ENCODE data around the gene PCDH15. TPM values are rescaled to one million over a fixed set of nuclear protein-coding genes. Genes with fewer than 3 reads are reported as not detected.

The PCDH15 gene
- total RNA-seq, 1 experiment from 2014 or later = 0.59 TPM

DNA sequence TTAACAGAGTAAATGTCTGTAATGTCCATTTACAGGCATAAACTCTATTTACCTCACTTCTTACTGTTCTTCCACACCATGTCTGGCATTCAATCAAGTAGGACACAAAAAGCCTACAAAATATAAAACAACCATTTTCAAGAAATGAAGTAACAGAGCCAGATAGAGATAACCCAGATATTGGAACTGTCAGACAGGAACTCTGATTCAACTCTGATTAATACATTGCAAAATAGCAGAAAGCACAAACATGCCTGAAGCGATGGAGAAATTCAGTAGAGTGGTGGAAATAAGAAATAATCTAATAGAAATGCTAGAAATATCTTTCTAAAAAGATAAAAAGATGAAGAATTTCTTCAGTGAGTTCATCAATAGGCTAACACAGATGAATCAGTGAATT, 964.4 kb downstream of the PCDH15 start (continued):
- TF ChIP-seq, protein P1, sequence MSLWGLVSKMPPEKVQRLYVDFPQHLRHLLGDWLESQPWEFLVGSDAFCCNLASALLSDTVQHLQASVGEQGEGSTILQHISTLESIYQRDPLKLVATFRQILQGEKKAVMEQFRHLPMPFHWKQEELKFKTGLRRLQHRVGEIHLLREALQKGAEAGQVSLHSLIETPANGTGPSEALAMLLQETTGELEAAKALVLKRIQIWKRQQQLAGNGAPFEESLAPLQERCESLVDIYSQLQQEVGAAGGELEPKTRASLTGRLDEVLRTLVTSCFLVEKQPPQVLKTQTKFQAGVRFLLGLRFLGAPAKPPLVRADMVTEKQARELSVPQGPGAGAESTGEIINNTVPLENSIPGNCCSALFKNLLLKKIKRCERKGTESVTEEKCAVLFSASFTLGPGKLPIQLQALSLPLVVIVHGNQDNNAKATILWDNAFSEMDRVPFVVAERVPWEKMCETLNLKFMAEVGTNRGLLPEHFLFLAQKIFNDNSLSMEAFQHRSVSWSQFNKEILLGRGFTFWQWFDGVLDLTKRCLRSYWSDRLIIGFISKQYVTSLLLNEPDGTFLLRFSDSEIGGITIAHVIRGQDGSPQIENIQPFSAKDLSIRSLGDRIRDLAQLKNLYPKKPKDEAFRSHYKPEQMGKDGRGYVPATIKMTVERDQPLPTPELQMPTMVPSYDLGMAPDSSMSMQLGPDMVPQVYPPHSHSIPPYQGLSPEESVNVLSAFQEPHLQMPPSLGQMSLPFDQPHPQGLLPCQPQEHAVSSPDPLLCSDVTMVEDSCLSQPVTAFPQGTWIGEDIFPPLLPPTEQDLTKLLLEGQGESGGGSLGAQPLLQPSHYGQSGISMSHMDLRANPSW (CRISPR knock-in tag; conservative IDR thresholded peaks at IDR 0.05; ENCODE audit: low read depth) = no peak
- TF ChIP-seq USF2 (CRISPR knock-in tag; IDR thresholded peaks at IDR 0.05) (no peak), ZNF317 (CRISPR knock-in tag; IDR thresholded peaks at IDR 0.05; ENCODE audit: borderline replicate concordance, low read depth) (no peak), ZNF425 (CRISPR knock-in tag; conservative IDR thresholded peaks at IDR 0.05) (no peak)
- TF ChIP-seq, protein P2, sequence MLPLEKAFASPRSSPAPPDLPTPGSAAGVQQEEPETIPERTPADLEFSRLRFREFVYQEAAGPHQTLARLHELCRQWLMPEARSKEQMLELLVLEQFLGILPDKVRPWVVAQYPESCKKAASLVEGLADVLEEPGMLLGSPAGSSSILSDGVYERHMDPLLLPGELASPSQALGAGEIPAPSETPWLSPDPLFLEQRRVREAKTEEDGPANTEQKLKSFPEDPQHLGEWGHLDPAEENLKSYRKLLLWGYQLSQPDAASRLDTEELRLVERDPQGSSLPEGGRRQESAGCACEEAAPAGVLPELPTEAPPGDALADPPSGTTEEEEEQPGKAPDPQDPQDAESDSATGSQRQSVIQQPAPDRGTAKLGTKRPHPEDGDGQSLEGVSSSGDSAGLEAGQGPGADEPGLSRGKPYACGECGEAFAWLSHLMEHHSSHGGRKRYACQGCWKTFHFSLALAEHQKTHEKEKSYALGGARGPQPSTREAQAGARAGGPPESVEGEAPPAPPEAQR (CRISPR knock-in tag; IDR thresholded peaks at IDR 0.05) = no peak
- TF ChIP-seq, protein P3, sequence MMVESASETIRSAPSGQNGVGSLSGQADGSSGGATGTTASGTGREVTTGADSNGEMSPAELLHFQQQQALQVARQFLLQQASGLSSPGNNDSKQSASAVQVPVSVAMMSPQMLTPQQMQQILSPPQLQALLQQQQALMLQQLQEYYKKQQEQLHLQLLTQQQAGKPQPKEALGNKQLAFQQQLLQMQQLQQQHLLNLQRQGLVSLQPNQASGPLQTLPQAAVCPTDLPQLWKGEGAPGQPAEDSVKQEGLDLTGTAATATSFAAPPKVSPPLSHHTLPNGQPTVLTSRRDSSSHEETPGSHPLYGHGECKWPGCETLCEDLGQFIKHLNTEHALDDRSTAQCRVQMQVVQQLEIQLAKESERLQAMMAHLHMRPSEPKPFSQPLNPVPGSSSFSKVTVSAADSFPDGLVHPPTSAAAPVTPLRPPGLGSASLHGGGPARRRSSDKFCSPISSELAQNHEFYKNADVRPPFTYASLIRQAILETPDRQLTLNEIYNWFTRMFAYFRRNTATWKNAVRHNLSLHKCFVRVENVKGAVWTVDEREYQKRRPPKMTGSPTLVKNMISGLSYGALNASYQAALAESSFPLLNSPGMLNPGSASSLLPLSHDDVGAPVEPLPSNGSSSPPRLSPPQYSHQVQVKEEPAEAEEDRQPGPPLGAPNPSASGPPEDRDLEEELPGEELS (CRISPR knock-in tag; IDR thresholded peaks at IDR 0.05) = no peak

DNA sequence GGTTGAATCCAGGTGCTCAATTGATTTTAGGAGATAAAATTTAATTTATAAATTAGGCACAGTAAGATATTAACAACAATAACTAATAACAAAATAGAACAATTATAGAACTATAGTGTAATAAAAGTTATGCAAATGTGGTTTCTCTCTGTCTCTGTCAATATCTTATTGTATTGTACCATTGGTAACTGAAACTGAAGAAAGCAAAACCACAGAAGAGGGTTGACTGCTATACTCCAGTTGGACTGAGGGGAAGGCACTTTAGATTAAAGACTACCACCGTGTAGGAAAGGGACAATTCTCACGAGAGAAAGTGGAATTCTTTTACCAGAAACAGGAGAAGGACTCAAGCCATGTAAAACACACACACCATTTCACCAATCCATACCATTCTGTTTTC, 967.1 kb downstream of the PCDH15 start:
- no peak overlapping the region for H3K27ac Mint-ChIP-seq
- peaks cover 14% of the 10 kb centered on the region for H3K9me3 Mint-ChIP-seq
- POLR2A ChIA-PET = no interaction called here
- DNase-seq (ENCODE audit: low spot score) (no peak), ATAC-seq (no peak)
- peaks cover 5% of the 10 kb centered on the region; the same call in 1 of the 2 replicates for H3K36me3 Mint-ChIP-seq
- H3K27me3 Mint-ChIP-seq (ENCODE audit: low read depth) = no peaks in the 10 kb centered on the region
- no peak overlapping the region for H3K4me3 Mint-ChIP-seq
- H3K4me1 Mint-ChIP-seq = peaks cover 12% of the 10 kb centered on the region
- CTCF ChIA-PET = no interaction called here
- TF ChIP-seq PRRX2 (CRISPR knock-in tag; IDR thresholded peaks at IDR 0.05) = no peak
- no peak for TF ChIP-seq RORB (CRISPR knock-in tag; IDR thresholded peaks at IDR 0.05)
- TF ChIP-seq RELA (CRISPR knock-in tag; IDR thresholded peaks at IDR 0.05; ENCODE audit: borderline replicate concordance) = no peak
- TF ChIP-seq ZNF396 (CRISPR knock-in tag; IDR thresholded peaks at IDR 0.05; ENCODE audit: borderline replicate concordance) = no peak
- TF ChIP-seq, protein P1 (CRISPR knock-in tag; conservative IDR thresholded peaks at IDR 0.05; ENCODE audit: low read depth) = no peak
- TF ChIP-seq MXD4 (CRISPR knock-in tag; IDR thresholded peaks at IDR 0.05; ENCODE audit: borderline replicate concordance) = no peak
- TF ChIP-seq, protein P4, sequence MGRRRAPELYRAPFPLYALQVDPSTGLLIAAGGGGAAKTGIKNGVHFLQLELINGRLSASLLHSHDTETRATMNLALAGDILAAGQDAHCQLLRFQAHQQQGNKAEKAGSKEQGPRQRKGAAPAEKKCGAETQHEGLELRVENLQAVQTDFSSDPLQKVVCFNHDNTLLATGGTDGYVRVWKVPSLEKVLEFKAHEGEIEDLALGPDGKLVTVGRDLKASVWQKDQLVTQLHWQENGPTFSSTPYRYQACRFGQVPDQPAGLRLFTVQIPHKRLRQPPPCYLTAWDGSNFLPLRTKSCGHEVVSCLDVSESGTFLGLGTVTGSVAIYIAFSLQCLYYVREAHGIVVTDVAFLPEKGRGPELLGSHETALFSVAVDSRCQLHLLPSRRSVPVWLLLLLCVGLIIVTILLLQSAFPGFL (CRISPR knock-in tag; IDR thresholded peaks at IDR 0.05; ENCODE audit: borderline replicate concordance) = no peak
- TF ChIP-seq IRF2 (CRISPR knock-in tag; IDR thresholded peaks at IDR 0.05; ENCODE audit: borderline replicate concordance, low read depth) = no peak
- TF ChIP-seq ZNF317 (CRISPR knock-in tag; IDR thresholded peaks at IDR 0.05; ENCODE audit: borderline replicate concordance, low read depth) = no peak
- no peak for TF ChIP-seq SP1 (CRISPR knock-in tag; conservative IDR thresholded peaks at IDR 0.05)
- no peak for TF ChIP-seq NFATC4 (CRISPR knock-in tag; IDR thresholded peaks at IDR 0.05)

Measured in WTC11 (cell line).